ENCODE data around the gene NES. TPM values are rescaled to one million over a fixed set of nuclear protein-coding genes. Genes with fewer than 3 reads are reported as not detected.

Gene NES
- polyA plus RNA-seq, 2 of the 4 experiments (the other 2 are of a cell fraction) = 0.57 to 2.1 TPM

DNA sequence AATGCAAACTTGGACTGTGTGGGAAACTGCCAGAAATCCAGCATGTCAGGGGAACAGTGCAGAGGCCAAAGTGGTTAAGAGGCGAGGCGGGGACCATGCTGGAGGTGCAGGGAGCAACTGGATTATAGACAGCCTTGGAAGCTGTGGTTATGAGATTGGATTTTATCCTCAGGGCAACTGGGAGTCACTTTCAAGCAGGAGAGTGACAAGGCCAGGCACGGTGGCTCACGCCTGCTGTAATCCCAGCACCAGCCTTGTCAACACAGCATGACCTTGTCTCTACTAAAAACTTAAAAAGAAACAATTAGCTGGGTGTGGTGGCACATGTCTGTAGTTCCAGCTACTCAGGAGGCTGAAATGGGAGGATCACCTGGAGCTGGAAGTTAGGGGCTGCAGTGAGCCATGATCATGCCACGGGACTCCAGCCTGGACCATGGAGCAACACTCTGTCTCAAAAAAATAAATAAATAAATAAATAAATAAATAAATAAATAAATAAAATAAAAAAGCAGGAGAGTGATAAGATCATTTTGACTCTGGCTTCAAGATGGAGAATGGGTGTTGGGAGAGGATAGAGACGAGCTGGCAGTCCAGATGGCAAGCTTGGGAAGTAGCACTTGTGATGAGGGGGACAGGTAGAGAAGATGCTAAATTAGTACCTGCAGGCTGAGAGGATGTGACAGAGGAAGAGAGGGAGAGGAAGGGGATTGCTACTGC lies 54.5 kb downstream of the NES start:
- CTCF ChIA-PET = interaction anchor here (1.2 to 25.7 kb wide), 9 partner anchors 8 to 147 kb away, joined by 3 to 495 read pairs (median 93); partner anchors contain the start of genes BCAN, CRABP2, HAPLN2 and NES
- ATAC-seq (no peak), FAIRE-seq (no peak), DNase-seq (ENCODE audit: low read depth in 1 of 2, low spot score in 1 of 2) (no peak)
- no peak overlapping the region for H3K27ac ChIP-seq
- TF ChIP-seq, protein P1, sequence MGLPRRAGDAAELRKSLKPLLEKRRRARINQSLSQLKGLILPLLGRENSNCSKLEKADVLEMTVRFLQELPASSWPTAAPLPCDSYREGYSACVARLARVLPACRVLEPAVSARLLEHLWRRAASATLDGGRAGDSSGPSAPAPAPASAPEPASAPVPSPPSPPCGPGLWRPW (IDR thresholded peaks at IDR 0.05) = no peak
- TF ChIP-seq ZC3H11A (IDR thresholded peaks at IDR 0.05) = peak; percentile 31; the same call in 1 of the 2 replicates
- H3K9me3 ChIP-seq = no peaks in the 10 kb centered on the region
- H3K4me2 ChIP-seq = no peak overlapping the region
- POLR2A ChIA-PET = no interaction called here
- H3K4me3 ChIP-seq = no peak overlapping the region
- WGBS (ENCODE audit: missing lambda C conversion rate) = 84% methylated on average over 6 of the region's 6 CpGs
- peaks cover 15% of the 10 kb centered on the region for H3K4me1 ChIP-seq

DNA sequence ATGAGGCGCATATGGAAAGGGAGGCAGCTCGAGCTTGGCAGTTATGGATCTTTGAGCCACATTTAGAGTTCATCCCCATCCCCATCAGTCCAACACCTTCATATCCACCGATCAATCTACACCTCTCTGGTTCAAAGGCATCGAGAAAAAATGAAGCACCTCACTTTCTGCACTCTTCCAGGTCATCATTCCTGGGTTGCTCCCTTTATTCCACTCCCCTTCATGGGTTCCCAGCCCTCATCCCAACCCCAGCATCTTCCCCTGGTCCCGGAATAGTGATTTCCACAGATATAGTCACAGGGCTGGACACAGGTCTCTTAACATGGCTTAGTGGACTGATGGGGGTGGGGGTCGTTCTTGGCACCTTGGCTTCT lies 57.6 kb downstream of the NES start:
- ATAC-seq (no peak), FAIRE-seq (no peak), DNase-seq (ENCODE audit: low read depth in 1 of 2, low spot score in 1 of 2) (no peak)
- Histone ChIP-seq H3K27ac (no peak overlapping the region; a peak in 1 of 6 replicates), H3K4me1 (peaks cover 16% of the 10 kb centered on the region), H3K4me3 (no peak overlapping the region), H3K4me2 (no peak overlapping the region), H3K9me3 (no peaks in the 10 kb centered on the region)
- 11% methylated on average over 6 of the region's 6 CpGs for WGBS (ENCODE audit: missing lambda C conversion rate)
- ChIA-PET POLR2A (no interaction called here), CTCF (interaction anchor here (0.6 to 25.7 kb wide), 26 partner anchors 6 to 270 kb away, joined by 3 to 495 read pairs (median 4); partner anchors contain the start of genes BCAN and NES)
- no peak for TF ChIP-seq POLR2A (IDR thresholded peaks at IDR 0.05; ENCODE audit: low read length)
- TF ChIP-seq EHMT2 (IDR thresholded peaks at IDR 0.05; ENCODE audit: low read depth) = no peak
- TF ChIP-seq MAFK (IDR thresholded peaks at IDR 0.05; ENCODE audit: partially characterized antibody) = no peak
- no peak for TF ChIP-seq RNF2 (IDR thresholded peaks at IDR 0.05; ENCODE audit: borderline replicate concordance, low read depth)
- no peak for TF ChIP-seq SREBF2 (IDR thresholded peaks at IDR 0.05)
- TF ChIP-seq EP300 (IDR thresholded peaks at IDR 0.05) = no peak
- no peak for TF ChIP-seq FOXS1 (CRISPR knock-in tag; IDR thresholded peaks at IDR 0.05)
- no peak for TF ChIP-seq TFCP2L1 (CRISPR knock-in tag; IDR thresholded peaks at IDR 0.05)

DNA sequence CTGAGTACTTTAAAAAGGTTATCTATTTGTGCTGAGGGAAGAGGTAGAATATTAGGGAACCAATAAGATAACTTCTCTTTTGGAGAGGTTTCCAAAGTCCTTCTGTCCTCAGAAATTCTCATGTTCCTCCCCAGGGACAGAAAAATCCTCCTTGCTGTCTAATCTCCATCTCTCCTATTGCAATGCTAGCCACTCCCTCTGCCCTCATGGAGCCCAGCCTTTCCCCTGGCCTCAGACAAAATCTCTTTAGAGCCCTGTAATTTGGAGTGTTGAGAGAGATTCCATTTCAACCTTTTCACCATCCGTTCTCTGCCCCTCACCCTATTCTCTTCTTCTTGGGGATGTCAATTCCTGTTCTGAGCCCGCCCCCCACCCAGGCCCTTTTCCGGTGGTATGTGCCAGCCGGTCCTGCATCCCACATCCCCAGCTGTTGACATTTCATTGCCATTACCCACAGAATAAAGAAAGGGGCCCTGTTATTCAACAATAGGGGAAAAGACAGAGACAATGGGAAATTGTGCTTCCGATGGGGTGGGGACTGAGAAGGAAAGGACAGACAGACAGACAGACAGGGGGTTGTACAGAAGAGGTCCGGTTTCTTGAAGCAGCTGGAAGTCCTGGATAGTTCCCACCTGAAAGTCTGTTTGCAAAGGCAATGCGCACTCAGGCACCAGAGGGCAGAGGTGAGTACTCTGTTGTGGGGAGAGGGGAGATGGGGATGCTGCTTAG lies 58.2 kb downstream of the NES start, which contains the start of gene HAPLN2:
TSS of gene HAPLN2 (plus strand) at position 563 of the 729 bp plus-strand sequence. CDS start 4,076 bp downstream, outside the sequence.
- ATAC-seq (peak; percentile 72 to 78), FAIRE-seq (no peak), DNase-seq (ENCODE audit: low read depth in 1 of 2, low spot score in 1 of 2) (peak; percentile 50 to 56)
- peaks cover 15% of the 10 kb centered on the region for H3K4me1 ChIP-seq
- no peaks in the 10 kb centered on the region for H3K9me3 ChIP-seq
- H3K27ac ChIP-seq = no peak within 1 kb of the TSS; a peak in 1 of 6 replicates
- TF ChIP-seq TP53 (CRISPR knock-in tag; IDR thresholded peaks at IDR 0.05) = no peak
- no peak for TF ChIP-seq PBX3 (IDR thresholded peaks at IDR 0.05)
- TF ChIP-seq, protein P2, sequence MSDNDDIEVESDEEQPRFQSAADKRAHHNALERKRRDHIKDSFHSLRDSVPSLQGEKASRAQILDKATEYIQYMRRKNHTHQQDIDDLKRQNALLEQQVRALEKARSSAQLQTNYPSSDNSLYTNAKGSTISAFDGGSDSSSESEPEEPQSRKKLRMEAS (IDR thresholded peaks at IDR 0.05) = no peak
- no peak for TF ChIP-seq EHF (CRISPR knock-in tag; IDR thresholded peaks at IDR 0.05)
- TF ChIP-seq CHD2 (IDR thresholded peaks at IDR 0.05; ENCODE audit: low read length, partially characterized antibody) = no peak
- no peak for TF ChIP-seq HDAC2 (IDR thresholded peaks at IDR 0.05)
- TF ChIP-seq, protein P3, sequence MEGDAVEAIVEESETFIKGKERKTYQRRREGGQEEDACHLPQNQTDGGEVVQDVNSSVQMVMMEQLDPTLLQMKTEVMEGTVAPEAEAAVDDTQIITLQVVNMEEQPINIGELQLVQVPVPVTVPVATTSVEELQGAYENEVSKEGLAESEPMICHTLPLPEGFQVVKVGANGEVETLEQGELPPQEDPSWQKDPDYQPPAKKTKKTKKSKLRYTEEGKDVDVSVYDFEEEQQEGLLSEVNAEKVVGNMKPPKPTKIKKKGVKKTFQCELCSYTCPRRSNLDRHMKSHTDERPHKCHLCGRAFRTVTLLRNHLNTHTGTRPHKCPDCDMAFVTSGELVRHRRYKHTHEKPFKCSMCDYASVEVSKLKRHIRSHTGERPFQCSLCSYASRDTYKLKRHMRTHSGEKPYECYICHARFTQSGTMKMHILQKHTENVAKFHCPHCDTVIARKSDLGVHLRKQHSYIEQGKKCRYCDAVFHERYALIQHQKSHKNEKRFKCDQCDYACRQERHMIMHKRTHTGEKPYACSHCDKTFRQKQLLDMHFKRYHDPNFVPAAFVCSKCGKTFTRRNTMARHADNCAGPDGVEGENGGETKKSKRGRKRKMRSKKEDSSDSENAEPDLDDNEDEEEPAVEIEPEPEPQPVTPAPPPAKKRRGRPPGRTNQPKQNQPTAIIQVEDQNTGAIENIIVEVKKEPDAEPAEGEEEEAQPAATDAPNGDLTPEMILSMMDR (IDR thresholded peaks at IDR 0.05) = peak; percentile 54
- TF ChIP-seq SREBF2 (IDR thresholded peaks at IDR 0.05) = no peak
- TF ChIP-seq SMC3 (IDR thresholded peaks at IDR 0.05) = peak; percentile 35; the same call in 1 of the 3 replicates
- no peak for TF ChIP-seq RNF2 (IDR thresholded peaks at IDR 0.05; ENCODE audit: borderline replicate concordance, low read depth)
- no peak for TF ChIP-seq NR3C1 (IDR thresholded peaks at IDR 0.05)
- peak in 1 of 2 experiments; percentile 20; a peak in 1 of 5 replicates for TF ChIP-seq RAD21 (conservative IDR thresholded peaks at IDR 0.05 in 1 of 2, IDR thresholded peaks at IDR 0.05 in 1 of 2)
- no peak for TF ChIP-seq BCL3 (IDR thresholded peaks at IDR 0.05)
- no peak for TF ChIP-seq MYC (IDR thresholded peaks at IDR 0.05; ENCODE audit: borderline replicate concordance, low read length)
- no peak for TF ChIP-seq HMGXB4 (CRISPR knock-in tag; IDR thresholded peaks at IDR 0.05; ENCODE audit: borderline replicate concordance)
- TF ChIP-seq RARB (CRISPR knock-in tag; IDR thresholded peaks at IDR 0.05) = no peak
- TF ChIP-seq, protein P1 (IDR thresholded peaks at IDR 0.05) = no peak
- no peak for TF ChIP-seq HOXB13 (CRISPR knock-in tag; IDR thresholded peaks at IDR 0.05; ENCODE audit: low read depth)
- no peak for TF ChIP-seq ZNF302 (CRISPR knock-in tag; IDR thresholded peaks at IDR 0.05)
- no peak within 1 kb of the TSS for H3K4me3 ChIP-seq
- ChIA-PET POLR2A (no interaction called here), CTCF (interaction anchor here (0.6 to 25.7 kb wide), 25 partner anchors 6 to 306 kb away, joined by 3 to 495 read pairs (median 4); partner anchors contain the start of genes BCAN and NES)
- 6% methylated on average over 7 of the region's 7 CpGs for WGBS (ENCODE audit: missing lambda C conversion rate)
- no peak within 1 kb of the TSS for H3K4me2 ChIP-seq

All from A549 (cell line).